Large intestine (tissue), 3 donors: Measurements from ENCODE around the gene PRSS48. TPM values are rescaled to one million over a fixed set of nuclear protein-coding genes. Genes with fewer than 3 reads are reported as not detected.
A peak's percentile ranks its signal among the peaks of the same experiment; 100 is the strongest.
"Not testable (repeated sequence)": the region's sequence is repeated elsewhere in the genome, so short reads cannot be mapped to it uniquely, and the experiment has no call there.

Experiments
- DNase-seq, 2 donors: peaks; one replicate each; pipeline versions ENCODE4 v3.0.0 to v3.0.0-alpha.2; 2013
- H3K27ac ChIP-seq: one replicate; pipeline ENCODE4 v1.5.1; 2013; ENCODE audit warnings: low read length
- H3K27me3 ChIP-seq: 2 replicates; pipeline ENCODE4 v1.6.1; 2013; ENCODE audit warnings: low read length; ENCODE audit not compliant: control insufficient read depth, insufficient read depth
- H3K36me3 ChIP-seq: 2 replicates; pipeline ENCODE4 v1.6.1; 2013; ENCODE audit warnings: low read length; ENCODE audit not compliant: control insufficient read depth, insufficient read depth
- H3K4me1 ChIP-seq: one replicate; pipeline ENCODE4 v1.6.1; 2013; ENCODE audit warnings: low read length; ENCODE audit not compliant: control insufficient read depth, insufficient read depth
- H3K4me3 ChIP-seq: one replicate; pipeline ENCODE4 v1.5.1; 2013; ENCODE audit warnings: low read length
- H3K9me3 ChIP-seq: one replicate; pipeline ENCODE4 v1.6.1; 2013; ENCODE audit warnings: mild to moderate bottlenecking, low read depth, low read length, moderate library complexity; ENCODE audit not compliant: control insufficient read depth
- WGBS: methylation state at CpG from one replicate; pipeline ENCODE4 v1.1.5; 2013; ENCODE audit warnings: low lambda C conversion rate; ENCODE audit not compliant: insufficient coverage; 5-methylcytosine and 5-hydroxymethylcytosine counted together
- polyA plus RNA-seq: library from polyadenylated mRNA; unstranded; fragments of 120-200 nt; gene quantifications from one replicate; pipeline ENCODE4 v1.2.1, GENCODE V29; 2013

The PRSS48 gene
- polyA plus RNA-seq, 1 donor = not detected

DNA sequence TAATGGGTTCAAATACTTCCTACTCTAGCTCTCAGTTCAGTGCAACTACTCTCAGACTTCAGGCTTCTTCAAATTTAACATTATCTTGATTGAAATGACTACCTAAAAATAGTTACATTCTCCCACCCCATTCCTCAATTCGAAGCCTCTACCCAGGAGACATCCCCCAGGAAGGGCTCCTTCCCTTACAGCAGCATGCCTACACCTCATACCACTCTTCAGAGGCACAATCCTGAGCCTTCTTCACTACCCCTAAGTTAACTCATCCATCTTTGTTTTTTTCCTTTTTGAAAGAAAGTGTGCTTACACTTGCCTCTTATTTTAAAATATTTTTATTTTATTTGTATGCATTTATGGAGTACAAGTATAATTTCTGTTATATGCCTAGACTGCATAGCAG lies 17.2 kb upstream of the PRSS48 start:
- Histone ChIP-seq H3K36me3 (peaks cover 2% of the 10 kb centered on the region), H3K4me3 (no peak overlapping the region), H3K27ac (no peak overlapping the region), H3K4me1 (no peaks in the 10 kb centered on the region), H3K27me3 (no peaks in the 10 kb centered on the region), H3K9me3 (peaks cover 5% of the 10 kb centered on the region)
- no peak for DNase-seq
- 100% methylated on average over 1 of the region's 1 CpG for WGBS

DNA sequence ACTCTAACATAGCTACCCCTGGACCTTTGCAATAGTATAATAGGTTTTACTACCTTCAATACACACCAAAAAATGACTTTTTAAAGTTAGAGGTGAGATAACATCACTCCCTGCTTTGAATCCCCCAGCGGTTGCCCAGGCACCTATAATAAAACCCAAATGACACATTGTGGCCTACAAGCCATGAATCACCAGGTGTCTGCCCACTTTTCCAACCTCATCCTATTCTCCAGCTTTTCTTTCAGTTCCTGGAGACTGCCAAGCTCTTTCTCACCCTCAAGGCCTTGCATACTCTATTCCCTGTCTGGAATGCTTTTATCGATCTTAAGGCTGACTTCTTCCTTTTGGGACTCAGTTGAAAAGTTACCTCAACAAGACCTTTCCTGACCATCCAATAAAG lies 16.4 kb upstream of the PRSS48 start:
- H3K9me3 ChIP-seq = peaks cover 5% of the 10 kb centered on the region

DNA sequence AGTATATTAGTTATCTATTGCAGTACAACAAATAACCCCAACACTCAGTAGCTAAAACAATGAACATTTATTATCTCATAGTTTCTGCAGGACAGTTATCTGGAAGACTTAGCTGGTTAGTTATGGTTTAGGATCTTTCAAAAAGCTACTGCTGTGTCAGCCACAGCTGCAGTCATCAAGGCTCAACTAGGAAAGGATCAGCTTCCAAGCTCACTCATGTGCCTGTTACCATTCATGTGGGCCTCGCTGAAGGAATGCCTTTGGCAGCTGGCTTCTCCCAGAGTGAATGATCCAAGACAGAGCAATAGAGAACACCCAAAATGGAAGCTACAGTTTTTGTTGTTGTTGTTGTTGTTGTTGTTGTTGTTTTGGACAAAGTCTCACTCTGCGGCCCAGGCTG lies 13.5 kb upstream of the PRSS48 start:
- Histone ChIP-seq H3K27me3 (no peaks in the 10 kb centered on the region), H3K4me3 (no peak overlapping the region), H3K4me1 (peaks cover 15% of the 10 kb centered on the region), H3K36me3 (peaks cover 2% of the 10 kb centered on the region), H3K9me3 (no peaks in the 10 kb centered on the region), H3K27ac (no peak overlapping the region)
- no CpG with 5 or more reads among the region's 2 CpGs for WGBS
- no peak for DNase-seq

More for the DNA sequence above, 16.4 kb upstream of the PRSS48 start:
- Histone ChIP-seq H3K27ac (no peak overlapping the region), H3K27me3 (no peaks in the 10 kb centered on the region), H3K4me3 (no peak overlapping the region), H3K36me3 (peaks cover 2% of the 10 kb centered on the region), H3K4me1 (no peaks in the 10 kb centered on the region)
- WGBS = 100% methylated on average over 1 of the region's 2 CpGs
- no peak for DNase-seq

DNA sequence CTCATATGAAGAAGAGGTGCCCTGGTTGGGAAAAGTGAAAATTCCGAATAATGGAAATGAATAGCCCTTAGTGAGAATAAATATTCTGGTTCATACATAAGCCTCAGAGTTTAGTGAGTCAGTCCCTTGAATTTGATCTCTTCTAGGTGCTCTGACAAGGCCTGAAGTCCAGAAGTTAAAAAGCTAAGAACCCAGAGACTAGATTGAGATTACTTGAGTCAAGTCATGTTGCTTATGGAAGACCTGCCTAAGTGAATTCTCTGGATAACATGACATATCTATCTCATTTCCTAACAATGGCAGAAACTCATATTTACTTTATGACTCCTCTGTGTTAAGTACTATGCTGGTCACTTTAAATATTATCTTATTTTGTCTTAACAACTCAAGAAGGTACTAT lies 10.5 kb upstream of the PRSS48 start:
- H3K27me3 ChIP-seq = no peaks in the 10 kb centered on the region
- H3K4me1 ChIP-seq = peaks cover 15% of the 10 kb centered on the region
- WGBS = no CpG with 5 or more reads among the region's 1 CpG
- no peaks in the 10 kb centered on the region for H3K9me3 ChIP-seq
- no peak for DNase-seq
- peak overlapping the region; percentile 16 for H3K27ac ChIP-seq
- no peaks in the 10 kb centered on the region for H3K36me3 ChIP-seq
- H3K4me3 ChIP-seq = no peak overlapping the region

DNA sequence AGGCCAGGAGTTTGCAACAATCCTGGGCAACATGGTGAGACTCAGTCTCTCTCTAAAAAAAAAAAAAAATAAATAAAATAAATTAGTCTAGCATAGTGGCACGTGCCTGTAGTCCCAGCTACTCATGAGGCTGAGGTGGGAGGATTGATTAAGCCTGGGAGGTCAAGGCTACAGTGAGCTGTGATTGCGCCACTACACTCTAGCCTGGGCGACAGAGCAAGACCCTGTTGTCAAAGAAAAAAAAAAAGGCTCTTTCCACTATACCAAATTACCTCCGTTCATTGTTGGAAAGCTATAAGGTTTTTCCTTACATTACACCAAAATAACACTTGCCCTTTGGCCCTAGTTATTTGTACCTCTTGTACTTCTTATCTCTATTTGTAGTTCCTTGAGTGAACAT lies 9.9 kb upstream of the PRSS48 start:
- WGBS = 29% methylated on average over 1 of the region's 4 CpGs
- Histone ChIP-seq H3K4me3 (no peak overlapping the region), H3K27ac (peak overlapping the region; percentile 1), H3K27me3 (no peaks in the 10 kb centered on the region), H3K36me3 (no peaks in the 10 kb centered on the region), H3K4me1 (peaks cover 15% of the 10 kb centered on the region), H3K9me3 (no peaks in the 10 kb centered on the region)
- peak in 1 of 2 donors; percentile 44 for DNase-seq

DNA sequence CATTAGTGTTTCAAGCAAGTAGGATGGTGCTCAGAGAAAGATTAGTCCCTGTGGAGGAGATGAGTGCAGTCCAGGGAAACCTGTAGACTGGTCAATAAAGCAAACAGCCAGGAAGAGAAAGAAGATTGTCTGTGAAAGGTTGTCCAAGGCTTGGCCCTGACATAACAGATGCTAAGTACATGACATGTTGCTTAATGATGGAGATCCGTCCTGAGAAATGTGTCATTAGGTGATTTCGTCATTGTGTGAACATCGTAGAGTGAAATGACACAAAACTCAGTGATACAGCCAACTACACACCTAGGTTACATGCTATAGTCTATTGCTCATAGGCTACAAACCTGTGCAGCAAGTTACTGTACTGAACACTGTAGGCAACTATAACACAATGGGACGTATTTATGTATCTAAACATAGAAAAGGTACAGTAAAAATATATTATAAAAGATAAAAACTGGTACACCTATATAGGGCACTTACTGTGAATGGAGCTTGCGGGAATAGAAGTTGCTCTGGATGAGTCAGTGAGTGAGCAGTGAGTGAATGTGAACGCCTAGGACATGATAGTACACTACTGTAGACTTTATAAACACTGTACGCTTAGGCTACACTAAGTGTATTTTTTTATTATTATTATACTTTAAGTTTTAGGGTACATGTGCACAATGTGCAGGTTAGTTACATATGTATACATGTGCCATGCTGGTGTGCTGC lies 9.0 kb upstream of the PRSS48 start:
- Histone ChIP-seq H3K9me3 (no peaks in the 10 kb centered on the region), H3K27me3 (no peaks in the 10 kb centered on the region), H3K4me1 (peaks cover 15% of the 10 kb centered on the region), H3K4me3 (no peak overlapping the region), H3K27ac (peak overlapping the region; percentile 1), H3K36me3 (no peaks in the 10 kb centered on the region)
- peak in 1 of 2 donors; percentile 39 for DNase-seq
- WGBS = no CpG with 5 or more reads among the region's 7 CpGs

DNA sequence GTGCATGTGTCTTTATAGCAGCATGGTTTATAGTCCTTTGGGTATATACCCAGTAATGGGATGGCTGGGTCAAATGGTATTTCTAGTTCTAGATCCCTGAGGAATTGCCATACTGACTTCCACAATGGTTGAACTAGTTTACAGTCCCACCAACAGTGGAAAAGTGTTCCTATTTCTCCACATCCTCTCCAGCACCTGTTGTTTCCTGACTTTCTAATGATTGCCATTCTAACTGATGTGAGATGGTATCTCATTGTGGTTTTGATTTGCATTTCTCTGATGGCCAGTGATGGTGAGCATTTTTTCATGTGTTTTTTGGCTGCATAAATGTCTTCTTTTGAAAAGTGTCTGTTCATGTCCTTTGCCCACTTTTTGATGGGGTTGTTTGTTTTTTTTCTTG lies 8.1 kb upstream of the PRSS48 start:
- not testable (repeated sequence) for H3K27ac ChIP-seq, H3K36me3 ChIP-seq, H3K9me3 ChIP-seq, DNase-seq, H3K27me3 ChIP-seq, H3K4me3 ChIP-seq
- peaks cover 15% of the 10 kb centered on the region for H3K4me1 ChIP-seq

DNA sequence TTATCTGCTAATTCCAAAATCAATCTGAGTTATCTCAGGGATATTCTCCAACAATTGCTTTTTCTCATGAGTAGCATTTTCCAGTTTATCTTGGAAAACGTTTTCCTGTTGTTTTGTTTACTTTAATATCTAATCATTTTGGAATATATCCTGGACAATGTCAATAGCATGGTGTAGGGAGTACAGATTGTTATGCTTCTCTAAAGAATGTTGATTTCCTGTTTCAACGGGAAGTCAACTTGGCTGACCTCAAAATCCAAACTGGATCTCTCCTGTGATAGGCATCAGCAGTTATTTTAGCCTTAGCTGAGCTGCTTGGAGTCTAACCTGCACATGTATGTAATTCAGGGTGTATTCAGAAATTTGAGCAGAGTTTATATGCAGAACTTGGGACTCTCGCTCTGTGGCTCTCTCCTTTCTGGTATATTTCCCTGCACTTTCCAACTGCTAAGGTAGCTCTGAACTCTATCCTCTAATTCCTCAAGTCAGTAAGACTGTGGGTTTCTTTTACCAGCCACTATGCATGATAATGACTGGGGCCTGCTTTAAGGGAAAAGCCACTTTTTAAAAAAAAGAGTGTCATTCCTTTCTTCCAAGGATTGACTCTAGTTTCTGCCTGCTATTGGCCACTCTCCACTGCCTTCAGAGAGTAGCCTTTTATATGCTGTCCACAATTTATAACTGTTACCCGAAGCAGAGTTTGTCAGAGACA lies 7.7 kb downstream of the PRSS48 start:
- 20% methylated on average over 2 of the region's 4 CpGs for WGBS
- Histone ChIP-seq H3K9me3 (peaks cover 6% of the 10 kb centered on the region), H3K27me3 (no peaks in the 10 kb centered on the region), H3K4me3 (no peak overlapping the region), H3K4me1 (no peaks in the 10 kb centered on the region), H3K27ac (no peak overlapping the region), H3K36me3 (no peaks in the 10 kb centered on the region)
- no peak for DNase-seq

DNA sequence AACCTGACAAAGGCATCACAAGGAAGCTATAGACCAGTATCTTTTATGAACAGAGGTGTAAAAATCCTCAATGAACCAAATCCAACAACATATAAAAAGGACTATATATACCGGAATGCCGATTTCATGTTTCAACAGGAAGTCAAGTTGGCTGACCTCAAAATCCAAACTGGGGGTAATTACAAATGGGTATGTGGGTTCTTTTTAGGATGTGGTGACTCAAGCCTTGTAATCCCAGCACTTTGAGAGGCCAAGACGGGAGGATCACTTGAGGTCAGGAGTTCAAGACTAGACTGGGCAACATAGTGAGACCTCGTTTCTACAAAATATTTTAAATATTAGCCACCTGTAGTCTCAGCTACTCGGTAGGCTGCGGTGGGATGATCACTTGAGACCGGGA lies 10.4 kb downstream of the PRSS48 start:
- WGBS = 100% methylated on average over 3 of the region's 7 CpGs
- Histone ChIP-seq H3K27ac (no peak overlapping the region), H3K4me3 (no peak overlapping the region), H3K9me3 (peaks cover 6% of the 10 kb centered on the region), H3K4me1 (no peaks in the 10 kb centered on the region), H3K36me3 (no peaks in the 10 kb centered on the region), H3K27me3 (no peaks in the 10 kb centered on the region)
- no peak for DNase-seq

DNA sequence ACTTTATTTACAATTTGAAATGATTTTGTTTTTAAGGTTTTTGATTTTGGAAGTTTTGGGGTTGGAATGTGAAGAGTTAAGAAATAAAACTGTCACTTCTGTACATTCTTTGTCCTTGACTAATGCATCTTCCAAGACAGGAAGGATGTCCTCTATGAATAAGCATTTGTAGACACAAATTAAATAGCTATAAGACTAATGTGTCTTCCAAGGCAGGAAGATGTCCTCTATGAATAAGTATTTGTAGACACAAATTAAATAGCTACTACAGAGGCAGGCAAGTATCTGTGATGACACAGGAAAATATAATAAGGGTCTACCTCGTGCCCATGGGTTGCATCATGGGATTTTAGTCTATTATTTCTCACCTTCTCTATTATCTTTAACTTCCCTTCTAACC lies 14.5 kb downstream of the PRSS48 start:
- H3K27ac ChIP-seq = no peak overlapping the region
- no peak for DNase-seq
- H3K27me3 ChIP-seq = no peaks in the 10 kb centered on the region
- H3K9me3 ChIP-seq = no peaks in the 10 kb centered on the region
- WGBS = no CpG with 5 or more reads among the region's 1 CpG
- no peaks in the 10 kb centered on the region for H3K36me3 ChIP-seq
- H3K4me3 ChIP-seq = no peak overlapping the region
- peaks cover 11% of the 10 kb centered on the region for H3K4me1 ChIP-seq

DNA sequence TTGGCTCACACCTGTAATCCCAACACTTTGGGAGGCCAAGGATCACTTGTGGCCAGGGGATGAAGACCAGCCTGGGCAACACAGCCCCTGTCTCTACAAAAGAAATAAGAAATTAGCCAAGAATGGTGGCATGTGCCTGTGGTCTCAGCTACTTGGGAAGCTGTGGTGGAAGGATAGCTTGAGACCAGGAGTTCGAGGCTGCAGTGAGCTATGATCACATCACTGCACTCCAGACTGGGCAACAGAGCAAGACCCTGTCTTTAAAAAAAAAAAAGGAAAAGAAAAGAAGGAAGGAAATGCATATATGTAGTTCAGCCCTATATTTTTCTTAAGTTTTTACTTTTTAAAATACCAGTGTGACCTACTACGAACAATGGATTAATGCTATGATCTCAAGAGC lies 15.1 kb downstream of the PRSS48 start:
- H3K4me1 ChIP-seq = peaks cover 11% of the 10 kb centered on the region
- no CpG with 5 or more reads among the region's 2 CpGs for WGBS

More for the DNA sequence above, 15.1 kb downstream of the PRSS48 start:
- no peaks in the 10 kb centered on the region for H3K27me3 ChIP-seq
- H3K4me3 ChIP-seq = no peak overlapping the region
- DNase-seq = no peak
- H3K36me3 ChIP-seq = no peaks in the 10 kb centered on the region
- no peaks in the 10 kb centered on the region for H3K9me3 ChIP-seq
- H3K27ac ChIP-seq = no peak overlapping the region
